Stimulated activated CD8-positive, alpha-beta memory T cell treated with anti-CD3 and anti-CD28 coated beads, Interleukin-12 subunit alpha, Interleukin-12 subunit beta, amount 100 ng/mL, for 24 hours (primary cell): ENCODE results near the gene HARS2.
"Not testable (repeated sequence)": the region's sequence is repeated elsewhere in the genome, so short reads cannot be mapped to it uniquely, and the experiment has no call there.

ENCODE experiments used
- DNase-seq: peaks from one replicate; pipeline ENCODE4 v3.0.0-alpha.2; 2020; ENCODE audit errors: extremely low read depth

Gene HARS2, protein sequence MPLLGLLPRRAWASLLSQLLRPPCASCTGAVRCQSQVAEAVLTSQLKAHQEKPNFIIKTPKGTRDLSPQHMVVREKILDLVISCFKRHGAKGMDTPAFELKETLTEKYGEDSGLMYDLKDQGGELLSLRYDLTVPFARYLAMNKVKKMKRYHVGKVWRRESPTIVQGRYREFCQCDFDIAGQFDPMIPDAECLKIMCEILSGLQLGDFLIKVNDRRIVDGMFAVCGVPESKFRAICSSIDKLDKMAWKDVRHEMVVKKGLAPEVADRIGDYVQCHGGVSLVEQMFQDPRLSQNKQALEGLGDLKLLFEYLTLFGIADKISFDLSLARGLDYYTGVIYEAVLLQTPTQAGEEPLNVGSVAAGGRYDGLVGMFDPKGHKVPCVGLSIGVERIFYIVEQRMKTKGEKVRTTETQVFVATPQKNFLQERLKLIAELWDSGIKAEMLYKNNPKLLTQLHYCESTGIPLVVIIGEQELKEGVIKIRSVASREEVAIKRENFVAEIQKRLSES

DNA sequence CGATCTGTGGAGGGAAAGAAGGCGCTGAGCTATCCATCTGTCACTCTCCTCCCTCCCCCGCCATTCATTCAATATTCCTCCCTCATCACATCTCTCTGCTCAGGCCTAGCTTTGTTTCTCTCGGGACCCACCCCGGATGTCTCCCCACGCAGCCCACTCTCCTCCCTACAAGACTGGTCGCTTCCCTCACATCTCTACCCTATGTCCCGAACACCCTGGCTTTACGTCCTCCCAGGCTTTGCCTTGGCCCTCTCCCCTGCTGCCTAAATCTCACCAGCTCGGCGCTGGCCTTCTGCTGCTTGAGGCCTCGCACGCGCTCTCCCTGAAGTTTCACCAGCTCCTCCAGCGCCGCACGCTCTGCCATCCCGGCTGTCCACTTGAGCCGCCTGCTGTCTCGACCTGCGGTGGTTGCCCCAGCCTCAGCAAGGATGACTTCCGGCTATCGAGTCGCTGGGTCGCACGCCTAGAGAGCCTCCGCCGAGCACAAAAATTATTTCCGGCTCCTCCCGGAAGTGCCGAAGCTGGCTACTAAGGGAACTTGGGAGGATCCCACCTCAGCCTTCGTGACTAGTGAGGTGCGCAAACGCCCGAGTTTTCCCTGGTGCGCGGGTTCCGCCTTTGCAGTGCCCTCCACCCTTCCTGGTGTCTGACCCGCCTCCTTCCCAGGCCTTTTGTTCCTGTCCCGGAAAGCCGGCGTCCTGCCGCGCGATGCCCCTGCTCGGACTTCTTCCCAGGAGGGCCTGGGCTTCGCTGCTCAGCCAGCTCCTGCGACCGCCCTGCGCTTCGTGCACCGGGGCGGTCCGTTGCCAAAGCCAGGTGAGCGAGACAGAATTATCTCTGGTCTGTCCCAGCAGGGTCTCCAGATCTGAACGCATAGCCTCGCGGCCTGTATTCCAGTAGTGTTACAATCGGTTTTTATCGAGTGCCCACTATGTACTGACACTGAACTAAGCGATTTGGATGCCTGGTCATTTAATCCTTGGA lies at the start of gene HARS2, which contains the start of gene HARS1:
Gene HARS2, plus strand, starts transcription at position 515 of the 984 bp plus-strand sequence. Its CDS starts 194 bp downstream, at position 709.
Gene HARS1, minus strand, starts transcription at position 430 of the 984 bp plus-strand sequence. Its CDS starts 66 bp downstream, at position 364.
- peak; percentile 64 for DNase-seq

DNA sequence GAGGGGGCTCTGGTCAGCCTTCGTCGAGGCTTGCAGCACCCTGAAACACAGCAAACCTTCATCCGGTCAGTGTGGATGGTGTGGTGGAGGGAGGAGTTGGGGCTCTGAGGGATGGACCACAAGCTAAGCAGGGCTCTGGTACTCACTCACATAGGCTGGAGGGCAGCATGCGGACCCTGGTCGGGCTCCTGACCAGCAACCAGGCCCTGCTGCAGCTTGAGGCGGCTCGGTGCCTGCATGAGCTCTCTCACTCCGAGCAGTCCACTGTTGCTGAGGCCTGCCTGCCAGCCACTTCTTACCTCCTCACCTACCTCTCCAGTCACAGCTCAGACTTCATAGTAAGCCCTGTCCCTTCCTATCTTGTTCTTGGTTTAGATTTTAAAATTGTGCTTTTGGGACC lies 49.5 kb upstream of the HARS2 start:
- DNase-seq = no peak

DNA sequence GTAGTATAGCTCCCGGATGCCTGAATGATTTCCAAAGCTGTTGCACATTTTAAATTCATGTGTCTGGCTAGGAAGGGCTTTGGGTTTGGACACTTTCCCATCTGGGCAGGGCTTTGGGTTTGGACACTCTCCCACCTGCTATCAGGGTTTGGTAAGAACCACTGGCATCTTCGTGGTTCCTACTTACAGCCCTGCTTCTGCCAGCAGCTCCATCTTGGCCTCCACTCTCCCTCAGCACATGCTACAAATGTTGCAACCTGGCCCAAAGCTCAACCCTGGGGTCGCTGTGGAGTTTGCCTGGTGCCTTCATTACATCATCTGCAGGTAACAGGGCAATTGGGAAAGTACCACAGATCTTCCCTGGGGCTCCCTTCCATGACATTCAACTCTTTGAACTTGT lies 48.5 kb upstream of the HARS2 start:
- no peak for DNase-seq

DNA sequence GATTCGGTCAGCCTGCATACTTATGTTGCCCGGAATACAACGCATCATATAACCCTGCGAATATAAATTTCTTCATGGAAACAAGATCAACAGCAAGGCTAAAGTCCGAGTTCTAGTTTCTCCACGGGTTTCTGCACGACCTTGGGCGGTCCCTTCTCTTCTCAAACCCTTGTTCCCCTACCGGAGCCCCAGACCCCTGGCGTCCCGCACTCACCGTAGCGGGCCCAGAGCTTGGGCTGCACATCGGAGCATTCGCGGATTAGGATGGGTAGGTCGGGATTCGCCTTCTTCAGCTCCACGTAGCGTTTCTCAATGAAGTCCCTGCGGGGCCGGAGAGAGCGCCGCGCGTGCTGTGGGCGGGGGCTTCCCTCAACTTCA lies 44.2 kb upstream of the HARS2 start:
- DNase-seq = no peak

DNA sequence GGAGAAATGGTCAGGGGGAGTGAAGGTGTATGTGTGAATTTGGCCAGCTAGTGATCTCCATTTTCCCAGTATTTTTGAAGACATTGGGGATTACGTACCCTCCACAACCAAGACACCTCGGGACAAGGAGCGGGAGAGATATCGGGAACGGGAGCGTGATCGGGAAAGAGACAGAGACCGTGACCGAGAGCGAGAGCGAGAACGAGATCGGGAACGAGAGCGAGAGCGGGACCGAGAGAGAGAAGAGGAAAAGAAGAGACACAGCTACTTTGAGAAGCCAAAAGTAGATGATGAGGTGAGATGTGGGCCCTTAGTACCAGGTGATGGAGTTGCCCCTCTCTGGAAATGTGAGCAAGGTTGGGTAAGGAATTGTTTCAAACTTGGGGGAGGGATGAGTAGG lies 32.4 kb upstream of the HARS2 start:
- DNase-seq = no peak

DNA sequence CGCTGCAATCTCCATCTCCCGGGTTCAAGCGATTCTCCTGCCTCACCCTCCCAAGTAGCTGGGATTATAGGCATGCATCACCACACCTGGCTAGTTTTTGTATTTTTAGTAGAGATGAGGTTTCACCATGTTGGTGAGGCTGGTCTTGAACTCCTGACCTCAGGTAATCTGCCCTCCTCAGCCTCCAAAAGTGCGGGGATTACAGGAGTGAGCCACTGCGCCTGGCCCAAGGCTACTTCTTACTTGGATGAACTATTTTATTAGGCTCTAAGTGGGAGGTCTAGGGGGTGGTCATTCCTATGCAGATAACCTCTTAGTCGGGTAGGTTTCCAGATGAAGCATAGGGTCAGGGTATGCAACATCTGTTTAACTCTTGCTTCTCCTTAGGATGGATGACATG lies 30.9 kb upstream of the HARS2 start:
- DNase-seq = not testable (repeated sequence)

DNA sequence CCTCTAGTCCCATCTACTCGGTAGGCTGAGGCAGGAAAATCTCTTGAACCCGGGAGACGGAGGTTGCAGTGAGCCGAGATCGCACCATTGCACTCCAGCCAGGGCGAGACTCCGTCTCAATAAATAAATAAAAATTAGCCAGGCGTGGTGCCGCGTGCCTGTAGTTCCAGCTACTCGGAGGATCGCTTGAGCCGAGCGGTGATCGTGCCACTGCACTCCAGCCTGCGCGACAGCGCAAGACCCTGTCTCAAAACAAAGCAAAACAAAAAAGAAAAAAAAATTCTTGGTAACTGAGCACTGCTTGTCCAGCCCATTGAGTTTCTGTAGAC lies 27.3 kb upstream of the HARS2 start:
- no peak for DNase-seq

DNA sequence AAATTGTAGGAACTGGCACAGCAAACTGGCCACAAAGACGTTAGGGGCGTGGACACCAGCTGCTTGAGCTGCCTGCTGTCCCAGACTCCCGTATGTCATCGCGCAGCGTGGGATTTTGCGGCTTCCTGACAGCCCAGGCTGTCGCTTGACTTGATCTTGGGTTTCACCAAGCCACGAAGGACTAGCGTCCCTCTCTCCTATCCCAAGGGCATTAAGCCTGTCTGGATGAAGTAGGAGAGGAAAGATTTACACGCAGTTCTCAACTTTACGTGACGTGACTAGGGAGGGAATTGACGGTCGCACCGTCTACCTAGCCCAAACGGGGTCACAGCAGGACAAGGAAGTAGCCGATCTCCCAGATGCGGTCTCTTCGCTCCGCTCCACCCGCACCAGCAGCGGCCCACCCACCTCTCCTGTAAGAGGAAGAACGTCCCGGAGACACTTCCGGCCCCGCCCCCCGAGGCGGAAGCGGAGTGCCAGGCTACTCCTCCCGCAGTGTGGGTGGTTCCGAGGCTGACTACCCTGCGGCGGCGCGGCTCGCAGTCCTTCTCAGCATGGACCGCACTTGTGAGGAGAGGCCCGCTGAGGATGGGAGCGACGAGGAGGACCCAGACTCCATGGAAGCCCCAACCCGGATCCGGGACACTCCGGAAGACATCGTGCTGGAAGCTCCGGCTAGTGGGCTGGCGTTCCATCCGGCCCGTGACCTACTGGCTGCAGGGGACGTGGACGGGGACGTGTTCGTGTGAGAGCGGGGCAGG lies 26.7 kb upstream of the HARS2 start, which contains the start of gene WDR55:
Gene WDR55, plus strand, starts transcription at position 546 of the 761 bp plus-strand sequence. Its CDS starts 9 bp downstream, at position 555.
- DNase-seq = peak; percentile 94

DNA sequence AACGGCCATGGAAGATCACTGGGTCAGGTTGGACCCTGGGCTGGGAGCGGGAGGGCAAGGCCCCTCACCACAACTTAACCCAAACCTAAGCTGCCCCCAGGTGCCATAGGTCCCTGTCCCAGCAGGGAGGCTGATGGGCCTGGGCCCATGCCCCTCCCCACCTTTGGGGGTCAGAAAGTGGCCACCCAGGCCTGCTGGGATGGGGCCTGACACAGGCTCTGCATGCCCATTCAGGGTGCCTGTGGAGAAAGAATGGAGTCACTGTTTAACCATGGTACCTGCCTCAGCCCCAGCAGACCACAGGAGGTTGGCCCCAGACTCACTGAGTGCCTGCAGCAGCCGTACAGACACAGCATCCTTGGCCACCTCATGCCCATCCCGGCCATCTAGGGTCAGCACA lies 20.2 kb upstream of the HARS2 start:
- DNase-seq = not testable (repeated sequence)

DNA sequence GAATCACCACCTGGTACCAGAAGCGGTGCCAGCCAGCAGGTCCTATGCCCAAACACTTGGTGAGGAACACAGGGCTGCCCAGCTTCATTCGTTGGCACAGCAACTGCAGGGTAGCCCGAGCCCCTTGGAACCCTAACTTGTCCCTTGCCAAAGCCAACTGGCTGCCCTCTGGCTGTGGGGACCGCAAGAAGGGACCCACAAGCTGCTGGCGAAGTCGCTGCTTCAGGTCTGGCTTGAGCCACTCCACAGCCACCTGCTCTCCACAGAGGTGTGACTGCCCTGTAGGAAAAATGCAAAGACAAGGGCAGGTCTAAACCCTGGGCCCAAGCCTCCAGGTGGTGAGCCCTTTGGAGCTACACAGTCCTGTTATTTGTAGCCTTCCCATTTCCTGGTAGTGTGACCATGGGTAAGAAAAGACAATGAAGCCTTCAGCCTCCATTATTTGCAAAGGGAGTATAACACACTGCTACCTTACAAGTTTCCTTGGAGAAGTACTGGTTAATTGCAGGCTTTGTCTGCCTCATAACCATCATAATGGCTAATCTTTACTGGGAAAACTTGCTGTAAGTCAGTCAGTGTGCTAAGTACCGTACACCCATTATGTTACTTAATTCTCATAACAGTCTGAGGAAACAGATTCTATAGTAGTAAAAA lies 19.7 kb upstream of the HARS2 start:
- DNase-seq = no peak

DNA sequence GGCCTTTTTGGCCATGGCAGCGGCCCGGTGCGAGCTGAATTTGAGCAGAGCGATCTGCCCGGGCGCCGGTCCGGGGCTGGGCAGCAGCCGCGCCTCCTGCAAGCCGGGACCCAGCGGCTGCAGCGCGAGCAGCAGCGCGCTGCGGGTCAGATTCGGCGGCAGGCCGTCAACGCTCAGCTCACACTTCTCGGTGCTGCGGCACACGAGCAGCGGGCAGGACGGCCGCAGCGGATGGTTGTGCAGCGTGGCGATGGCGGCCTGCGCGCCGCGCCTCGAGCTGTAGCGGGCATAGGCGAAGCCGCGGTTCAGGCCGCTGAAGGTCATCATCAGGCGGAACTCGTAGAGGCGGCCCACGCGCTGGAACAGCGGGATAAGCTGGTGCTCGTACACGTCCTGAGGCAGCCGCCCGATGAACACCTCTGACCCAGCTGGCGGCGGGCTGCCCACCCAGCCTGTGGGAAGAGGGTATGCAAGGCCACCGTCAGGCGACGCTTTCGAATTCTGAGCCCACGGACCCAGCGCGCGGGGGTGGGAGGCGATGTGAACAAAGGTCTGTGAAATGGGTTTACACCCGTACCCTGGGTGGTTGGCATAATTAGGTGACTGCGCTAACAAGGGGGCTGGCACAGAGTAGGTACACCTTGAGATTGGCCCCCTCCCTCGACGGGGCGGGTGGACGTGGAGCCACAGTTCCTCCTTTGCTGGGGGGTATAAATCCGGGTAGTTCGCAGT lies 18.6 kb upstream of the HARS2 start:
- DNase-seq = no peak

DNA sequence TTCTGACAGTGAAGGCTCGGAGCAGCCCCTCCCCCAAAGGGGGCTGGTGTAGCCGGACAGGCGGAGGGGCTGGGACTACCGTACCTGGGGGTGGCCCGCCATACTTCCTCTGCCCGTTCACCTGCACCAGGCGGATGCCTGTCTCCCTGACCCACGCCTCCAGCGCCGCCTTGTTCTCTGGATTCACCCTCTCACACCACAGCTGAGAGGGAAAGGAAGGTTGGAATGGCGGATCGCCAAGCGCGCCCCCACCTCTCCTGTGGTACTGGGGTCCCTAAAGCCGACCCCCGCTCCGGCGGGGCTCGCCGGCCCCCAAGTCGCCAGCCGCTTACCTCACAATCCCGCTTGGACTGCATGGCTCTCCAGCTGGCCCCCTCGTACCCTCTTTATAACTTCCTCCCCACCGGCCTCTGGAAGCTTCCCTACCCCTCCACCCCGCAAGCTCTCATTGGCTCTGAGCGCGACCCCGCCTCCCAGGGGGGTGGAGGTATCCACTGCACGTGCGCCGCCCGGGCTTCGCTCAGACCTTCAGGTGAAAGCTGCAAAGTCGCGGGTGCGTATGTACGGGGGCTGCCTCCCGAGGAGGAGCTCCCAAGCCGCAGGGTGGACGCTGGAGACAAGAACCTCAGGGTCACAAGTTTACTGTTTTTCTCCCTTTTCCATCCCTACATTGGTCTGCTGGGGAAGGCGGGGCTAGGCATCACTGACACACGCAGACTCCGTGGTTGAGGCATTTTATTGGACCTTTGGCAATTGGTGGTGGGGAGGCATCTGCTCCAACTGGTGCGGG lies 17.9 kb upstream of the HARS2 start, which contains the start of gene DND1:
Gene DND1, minus strand, starts transcription at position 390 of the 790 bp plus-strand sequence. Its CDS starts 34 bp downstream, at position 356.
- DNase-seq = no peak

DNA sequence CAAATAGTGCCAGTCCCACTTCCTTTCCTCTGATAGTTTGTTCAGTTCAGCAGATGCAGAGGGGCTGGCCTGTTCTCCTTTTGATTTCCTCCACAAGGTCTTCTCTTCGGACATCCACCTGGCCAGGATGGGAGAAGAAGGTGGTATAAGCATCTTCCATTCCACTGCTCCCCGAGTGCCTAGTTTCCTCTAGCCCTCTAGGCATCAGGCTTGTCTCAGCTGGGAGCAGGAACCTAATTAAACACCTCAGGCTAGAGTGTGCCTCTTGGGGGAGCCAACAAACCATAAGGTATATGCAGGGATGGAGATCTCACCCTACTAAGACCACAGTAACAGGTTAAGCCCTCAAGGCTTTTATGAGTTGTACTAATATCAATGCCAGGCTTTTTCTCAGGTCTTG lies 17.0 kb upstream of the HARS2 start:
- no peak for DNase-seq

DNA sequence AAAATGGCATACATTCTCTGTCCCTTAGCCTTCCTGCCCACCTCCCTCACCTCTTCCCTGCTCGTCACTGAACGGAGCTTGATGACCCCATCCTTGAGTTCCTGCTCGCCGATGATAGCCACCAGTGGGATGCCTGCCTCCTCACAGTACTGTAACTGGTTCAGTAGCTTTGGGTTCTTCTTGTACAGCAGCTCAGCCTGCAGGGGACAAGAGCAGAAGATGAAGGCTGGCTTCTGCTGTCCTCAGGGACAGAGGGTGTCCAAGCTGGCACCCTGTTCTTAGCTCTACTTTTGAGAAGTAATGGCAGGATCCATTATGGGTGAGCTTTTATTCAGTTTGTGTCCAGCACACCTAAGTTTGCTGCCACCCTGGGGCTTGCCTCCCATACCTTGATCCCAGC lies 16.6 kb upstream of the HARS2 start:
- DNase-seq = no peak

DNA sequence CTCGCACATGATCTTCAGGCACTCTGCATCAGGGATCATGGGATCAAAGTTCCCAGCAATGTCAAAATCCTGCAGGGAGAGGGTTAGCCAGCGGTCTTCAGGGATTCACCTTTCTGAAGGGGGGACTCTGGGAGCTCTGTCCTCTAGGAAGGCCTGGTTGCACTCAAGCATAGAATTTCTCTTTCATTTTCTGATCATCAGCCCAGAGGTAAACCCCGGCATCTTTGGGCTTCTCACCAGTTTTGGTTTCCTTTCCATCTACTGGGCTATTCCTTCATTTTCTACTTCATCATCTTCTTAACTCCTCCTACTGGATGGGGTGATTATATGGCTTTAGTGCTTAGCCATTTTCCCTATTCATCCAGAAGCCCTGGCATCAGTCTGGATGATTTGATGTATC lies 13.3 kb upstream of the HARS2 start:
- DNase-seq = no peak

DNA sequence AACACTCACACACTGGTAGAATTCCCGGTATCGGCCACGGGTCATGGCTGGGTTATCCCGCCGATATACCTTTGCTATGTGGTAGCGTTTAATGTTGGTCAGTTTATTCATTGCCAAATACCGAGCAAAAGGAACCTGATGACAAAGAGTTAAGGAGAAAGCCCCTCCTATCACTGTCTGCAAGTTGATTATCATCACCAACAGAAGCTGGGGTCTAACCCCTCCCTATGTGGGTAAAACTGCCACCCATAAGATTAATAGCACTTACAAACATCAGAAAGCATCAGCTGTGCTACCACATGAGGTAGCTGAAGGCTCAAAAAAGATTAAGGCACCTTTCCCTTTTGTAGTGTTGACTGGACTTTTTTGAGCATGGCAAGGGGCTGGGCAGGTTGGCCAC lies 12.3 kb upstream of the HARS2 start:
- DNase-seq = no peak

DNA sequence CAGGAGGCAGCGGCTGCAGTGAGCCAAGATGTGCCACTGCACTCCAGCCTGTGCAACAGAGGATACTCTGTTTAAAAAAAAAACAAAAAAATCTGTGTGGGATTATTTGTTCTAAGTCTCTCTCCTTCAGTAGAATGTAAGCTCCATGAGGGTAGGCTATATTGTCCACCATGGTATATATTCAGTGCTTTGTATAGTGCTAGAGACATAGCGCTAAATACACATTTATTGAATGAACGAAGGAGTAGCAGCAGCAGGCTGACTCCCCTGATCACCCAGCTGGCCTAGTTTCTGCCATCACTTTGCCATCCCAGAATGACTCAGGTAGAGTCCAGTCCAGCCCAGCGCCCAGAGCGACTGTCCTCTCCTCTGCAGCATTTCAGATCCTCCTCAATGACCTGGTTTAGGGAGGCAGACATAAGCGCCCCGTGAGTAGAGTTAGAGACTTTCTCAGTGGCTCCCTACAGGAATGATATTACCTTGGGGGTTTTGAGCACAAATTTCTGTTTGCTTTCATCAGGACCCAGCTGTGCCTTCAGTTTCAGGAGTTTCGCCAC lies 801 bp upstream of the HARS2 start:
- no peak for DNase-seq

DNA sequence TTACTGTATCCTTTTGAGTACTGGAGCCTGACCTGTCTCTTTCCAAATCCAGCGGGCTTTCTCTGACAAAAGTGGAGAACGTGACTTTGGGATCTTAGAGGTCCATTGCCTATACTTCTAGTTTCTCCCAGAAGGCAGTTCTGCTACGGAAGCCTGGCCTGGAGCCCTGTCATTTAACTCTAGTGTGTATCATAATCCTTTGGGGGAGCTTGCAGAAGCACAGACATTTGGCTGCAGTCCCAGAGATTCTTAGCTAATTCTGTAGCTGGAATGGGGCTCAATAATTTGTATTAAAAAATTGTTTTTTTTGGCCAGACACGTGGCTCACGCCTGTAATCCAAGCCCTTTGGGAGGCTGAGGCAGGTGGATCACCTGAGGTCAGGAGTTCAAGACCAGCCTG lies 3.0 kb downstream of the HARS2 start:
- no peak for DNase-seq

DNA sequence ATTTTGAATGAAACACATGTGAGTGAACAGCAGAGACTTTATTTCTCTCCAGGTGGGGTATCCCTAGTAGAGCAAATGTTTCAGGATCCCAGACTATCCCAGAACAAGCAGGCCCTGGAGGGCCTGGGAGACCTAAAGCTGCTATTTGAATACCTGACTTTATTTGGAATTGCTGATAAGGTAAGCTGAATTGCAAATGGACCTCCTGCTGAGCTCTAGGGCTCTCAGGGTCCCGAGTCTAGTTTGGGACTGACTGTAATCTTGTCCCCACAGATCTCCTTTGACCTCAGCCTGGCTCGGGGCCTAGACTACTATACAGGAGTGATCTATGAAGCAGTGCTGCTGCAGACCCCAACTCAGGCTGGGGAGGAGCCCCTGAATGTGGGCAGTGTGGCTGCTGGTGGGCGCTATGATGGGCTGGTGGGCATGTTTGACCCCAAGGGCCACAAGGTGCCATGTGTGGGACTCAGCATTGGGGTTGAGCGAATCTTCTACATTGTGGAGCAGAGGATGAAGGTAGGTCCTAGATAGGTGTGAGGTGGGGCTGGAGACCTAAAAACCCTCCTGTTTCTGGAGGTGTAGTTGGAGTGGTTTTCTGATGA lies 5.7 kb downstream of the HARS2 start:
- no peak for DNase-seq
